ENCODE results near the gene CCDC180. TPM values are rescaled to one million over a fixed set of nuclear protein-coding genes. Genes with fewer than 3 reads are reported as not detected.

Gene CCDC180
- polyA plus RNA-seq, 1 of the 3 experiments (the other 2 are of a cell fraction) = 1.0 TPM

- TF ChIP-seq CTCF (IDR thresholded peaks at IDR 0.05) (no peak), ZBTB33 (IDR thresholded peaks at IDR 0.05; ENCODE audit: borderline replicate concordance, low read depth) (no peak), EP300 (IDR thresholded peaks at IDR 0.05; ENCODE audit: borderline replicate concordance in 1 of 2, low read depth in 1 of 2, low read length in 1 of 2) (no peak), MXI1 (IDR thresholded peaks at IDR 0.05; ENCODE audit: low read depth, low read length) (no peak), POLR2AphosphoS5 (IDR thresholded peaks at IDR 0.05; ENCODE audit: low read depth, low read length) (no peak), ELF1 (IDR thresholded peaks at IDR 0.05) (no peak), SMC3 (IDR thresholded peaks at IDR 0.05; ENCODE audit: low read depth, low read length) (no peak), TEAD4 (IDR thresholded peaks at IDR 0.05; ENCODE audit: borderline replicate concordance, insufficient read depth) (no peak)
- TF ChIP-seq, protein P1, sequence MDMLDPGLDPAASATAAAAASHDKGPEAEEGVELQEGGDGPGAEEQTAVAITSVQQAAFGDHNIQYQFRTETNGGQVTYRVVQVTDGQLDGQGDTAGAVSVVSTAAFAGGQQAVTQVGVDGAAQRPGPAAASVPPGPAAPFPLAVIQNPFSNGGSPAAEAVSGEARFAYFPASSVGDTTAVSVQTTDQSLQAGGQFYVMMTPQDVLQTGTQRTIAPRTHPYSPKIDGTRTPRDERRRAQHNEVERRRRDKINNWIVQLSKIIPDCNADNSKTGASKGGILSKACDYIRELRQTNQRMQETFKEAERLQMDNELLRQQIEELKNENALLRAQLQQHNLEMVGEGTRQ (IDR thresholded peaks at IDR 0.05; ENCODE audit: borderline replicate concordance, low read depth, low read length) = no peak
- TF ChIP-seq, protein P2, sequence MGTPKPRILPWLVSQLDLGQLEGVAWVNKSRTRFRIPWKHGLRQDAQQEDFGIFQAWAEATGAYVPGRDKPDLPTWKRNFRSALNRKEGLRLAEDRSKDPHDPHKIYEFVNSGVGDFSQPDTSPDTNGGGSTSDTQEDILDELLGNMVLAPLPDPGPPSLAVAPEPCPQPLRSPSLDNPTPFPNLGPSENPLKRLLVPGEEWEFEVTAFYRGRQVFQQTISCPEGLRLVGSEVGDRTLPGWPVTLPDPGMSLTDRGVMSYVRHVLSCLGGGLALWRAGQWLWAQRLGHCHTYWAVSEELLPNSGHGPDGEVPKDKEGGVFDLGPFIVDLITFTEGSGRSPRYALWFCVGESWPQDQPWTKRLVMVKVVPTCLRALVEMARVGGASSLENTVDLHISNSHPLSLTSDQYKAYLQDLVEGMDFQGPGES (IDR thresholded peaks at IDR 0.05; ENCODE audit: low read depth, low read length) = no peak
Observed at GRCh38 chr9:97313746-97314145, 6.3 kb downstream of the CCDC180 start (continued).

GRCh38 chr9:97314503-97314902, 7.0 kb downstream of the CCDC180 start:
- H3K9me2 ChIP-seq = no peaks in the 10 kb centered on the region
- TF ChIP-seq SMC3 (IDR thresholded peaks at IDR 0.05; ENCODE audit: low read depth, low read length) = no peak
- TF ChIP-seq NRF1 (IDR thresholded peaks at IDR 0.05; ENCODE audit: low read depth, low read length) = no peak
- TF ChIP-seq, protein P3, sequence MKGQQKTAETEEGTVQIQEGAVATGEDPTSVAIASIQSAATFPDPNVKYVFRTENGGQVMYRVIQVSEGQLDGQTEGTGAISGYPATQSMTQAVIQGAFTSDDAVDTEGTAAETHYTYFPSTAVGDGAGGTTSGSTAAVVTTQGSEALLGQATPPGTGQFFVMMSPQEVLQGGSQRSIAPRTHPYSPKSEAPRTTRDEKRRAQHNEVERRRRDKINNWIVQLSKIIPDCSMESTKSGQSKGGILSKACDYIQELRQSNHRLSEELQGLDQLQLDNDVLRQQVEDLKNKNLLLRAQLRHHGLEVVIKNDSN (IDR thresholded peaks at IDR 0.05; ENCODE audit: borderline replicate concordance, low read depth) = no peak
- TF ChIP-seq FOXM1 (IDR thresholded peaks at IDR 0.05; ENCODE audit: low read depth) = no peak
- TF ChIP-seq EP300 (IDR thresholded peaks at IDR 0.05; ENCODE audit: borderline replicate concordance in 1 of 2, low read depth in 1 of 2, low read length in 1 of 2) = no peak
- no peak for TF ChIP-seq TCF12 (IDR thresholded peaks at IDR 0.05)
- no peak for TF ChIP-seq SIN3A (IDR thresholded peaks at IDR 0.05; ENCODE audit: borderline replicate concordance, low read depth, low read length)
- TF ChIP-seq, protein P4, sequence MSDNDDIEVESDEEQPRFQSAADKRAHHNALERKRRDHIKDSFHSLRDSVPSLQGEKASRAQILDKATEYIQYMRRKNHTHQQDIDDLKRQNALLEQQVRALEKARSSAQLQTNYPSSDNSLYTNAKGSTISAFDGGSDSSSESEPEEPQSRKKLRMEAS (IDR thresholded peaks at IDR 0.05; ENCODE audit: low read depth) = no peak
- no peak for TF ChIP-seq POLR2AphosphoS5 (IDR thresholded peaks at IDR 0.05; ENCODE audit: low read depth, low read length)
- no peak for TF ChIP-seq GABPA (IDR thresholded peaks at IDR 0.05; ENCODE audit: low read depth)
- no peak for TF ChIP-seq TEAD4 (IDR thresholded peaks at IDR 0.05; ENCODE audit: borderline replicate concordance, insufficient read depth)
- TF ChIP-seq YY1 (IDR thresholded peaks at IDR 0.05; ENCODE audit: low read depth) = no peak
- TF ChIP-seq, protein P5, sequence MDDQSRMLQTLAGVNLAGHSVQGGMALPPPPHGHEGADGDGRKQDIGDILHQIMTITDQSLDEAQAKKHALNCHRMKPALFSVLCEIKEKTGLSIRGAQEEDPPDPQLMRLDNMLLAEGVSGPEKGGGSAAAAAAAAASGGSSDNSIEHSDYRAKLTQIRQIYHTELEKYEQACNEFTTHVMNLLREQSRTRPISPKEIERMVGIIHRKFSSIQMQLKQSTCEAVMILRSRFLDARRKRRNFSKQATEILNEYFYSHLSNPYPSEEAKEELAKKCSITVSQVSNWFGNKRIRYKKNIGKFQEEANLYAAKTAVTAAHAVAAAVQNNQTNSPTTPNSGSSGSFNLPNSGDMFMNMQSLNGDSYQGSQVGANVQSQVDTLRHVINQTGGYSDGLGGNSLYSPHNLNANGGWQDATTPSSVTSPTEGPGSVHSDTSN (IDR thresholded peaks at IDR 0.05) = no peak
- no peak for TF ChIP-seq GATA2 (CRISPR knock-in tag; IDR thresholded peaks at IDR 0.05)
- no peak for TF ChIP-seq TAF1 (IDR thresholded peaks at IDR 0.05; ENCODE audit: borderline replicate concordance, low read depth, low read length)
- no peak for TF ChIP-seq MXI1 (IDR thresholded peaks at IDR 0.05; ENCODE audit: low read depth, low read length)
- no peaks in the 10 kb centered on the region for H3F3A ChIP-seq (replicated peaks; ENCODE audit: insufficient read depth)
- H3K9ac ChIP-seq = no peak overlapping the region
- H3K79me2 ChIP-seq (ENCODE audit: insufficient read depth) = no peaks in the 10 kb centered on the region
- no peak overlapping the region for H3K27ac ChIP-seq (ENCODE audit: low read depth in 2 of 2, low read length in 1 of 2)
- H3K27me3 ChIP-seq (ENCODE audit: insufficient read depth) = no peaks in the 10 kb centered on the region
- no peak for DNase-seq
- WGBS (ENCODE audit: low lambda C conversion rate) = 90% methylated on average over 12 of the region's 12 CpGs
- no peaks in the 10 kb centered on the region for H3K4me1 ChIP-seq (ENCODE audit: control insufficient read depth in 1 of 2, insufficient read depth in 2 of 2, low read depth in 1 of 2, low read length in 1 of 2)
- peaks cover 0 to 2% of the 10 kb centered on the region in 2 experiments for H3K36me3 ChIP-seq (replicated peaks in 1 of 2; ENCODE audit: control insufficient read depth in 1 of 2, insufficient read depth in 2 of 2, low read length in 1 of 2)
- H2AFZ ChIP-seq (ENCODE audit: low read depth) = no peak overlapping the region
- no peak overlapping the region for H3K4me2 ChIP-seq
- ChIA-PET CTCF (no interaction called here), POLR2A (no interaction called here)
- no peak overlapping the region for H3K4me3 ChIP-seq (ENCODE audit: low read depth in 2 of 2, low read length in 1 of 2)
- H3K9me3 ChIP-seq = no peaks in the 10 kb centered on the region
- H4K20me1 ChIP-seq (ENCODE audit: insufficient read depth) = no peaks in the 10 kb centered on the region

Measured in SK-N-SH (cell line).